GM12878 (cell line): ENCODE measurements around the gene TRPM1. TPM values are rescaled to one million over a fixed set of nuclear protein-coding genes. Genes with fewer than 3 reads are reported as not detected.

Experiments
- ATAC-seq: fragments of 200-7000 bp; cut with Tn5 transposase; 3 replicates; pipeline ENCODE4 v1.9.1; 2020; ENCODE audit warnings: mild to moderate bottlenecking, moderate library complexity
- BruUV-seq: library from RNA; stranded (reverse); fragments of 400-500 nt; replicated peaks from 2 replicates; lab custom pipeline; 2021; lab: Mats Ljungman, UMichigan
- CTCF ChIA-PET: fragments of 300-600 bp; sonication (Branson Sonifier 250); formaldehyde crosslinking; extraction: SDS; loops from one replicate; lab custom pipeline; 2021; ENCODE audit warnings: inconsistent platforms; lab: Yijun Ruan, JAX
- POLR2A ChIA-PET: fragments of 350-600 bp; formaldehyde crosslinking; extraction: SDS; loops from one replicate; lab custom pipeline; 2021; ENCODE audit warnings: inconsistent platforms; lab: Charles Lee
- RAD21 ChIA-PET: fragments of 300-600 bp; sonication (Branson Sonifier 250); formaldehyde crosslinking; loops from one replicate; lab custom pipeline; 2023; ENCODE audit warnings: antibody characterized with exemption; ENCODE audit not compliant: unreplicated experiment; lab: Charles Lee
- SMC1A ChIA-PET: fragments of 300-600 bp; sonication (Branson Sonifier 250); formaldehyde crosslinking; loops from one replicate; lab custom pipeline; 2023; ENCODE audit not compliant: unreplicated experiment, uncharacterized antibody; lab: Charles Lee
- DNase-seq: peaks from one replicate; pipeline ENCODE4 v3.0.0-alpha.2; 2011; ENCODE audit warnings: low read depth, low spot score
- FAIRE-seq: peaks from 3 replicates; lab custom pipeline; 2011; peaks lifted over from hg19 to GRCh38; lab: Jason Lieb, UNC
- H2AFZ ChIP-seq: 2 replicates; pipeline ENCODE4 v1.6.0; 2011; ENCODE audit warnings: low read depth, low read length, control low read depth; ENCODE audit not compliant: control insufficient read depth
- H3K27ac ChIP-seq: 2 replicates; pipeline ENCODE4 v1.5.1; 2011; ENCODE audit warnings: control low read depth; ENCODE audit not compliant: control insufficient read depth, insufficient read depth
- H3K27me3 ChIP-seq, 2 experiments: replicated peaks in 1 of 2; 2 replicates each; pipeline versions ENCODE4 v1.6.0 to v1.6.1; 2011; ENCODE audit warnings: low read length in 1 of 2; ENCODE audit not compliant: control insufficient read depth in 2 of 2, insufficient read depth in 2 of 2
- H3K36me3 ChIP-seq, 2 experiments: 2 replicates each; pipeline ENCODE4 v1.5.1; 2011; ENCODE audit warnings: low read length in 1 of 2; ENCODE audit not compliant: control insufficient read depth in 2 of 2, insufficient read depth in 2 of 2
- H3K4me1 ChIP-seq: 2 replicates; pipeline ENCODE4 v1.6.1; 2011; ENCODE audit warnings: mild to moderate bottlenecking, low read length, moderate library complexity, mixed read lengths; ENCODE audit not compliant: control insufficient read depth, insufficient read depth
- H3K4me2 ChIP-seq: 2 replicates; pipeline ENCODE4 v1.6.0; 2011; ENCODE audit warnings: control low read depth; ENCODE audit not compliant: control insufficient read depth, insufficient read depth
- H3K4me3 ChIP-seq: fragments of 200-600 bp; sonication (generic); 2 replicates; pipeline ENCODE4 v1.5.1; 2016
- H3K79me2 ChIP-seq: 2 replicates; pipeline ENCODE4 v1.6.0; 2011; ENCODE audit warnings: low read length; ENCODE audit not compliant: control insufficient read depth, insufficient read depth
- H3K9ac ChIP-seq: 2 replicates; pipeline ENCODE4 v1.8.0; 2011; ENCODE audit warnings: low read length, control low read depth, mixed read lengths; ENCODE audit not compliant: control insufficient read depth, insufficient read depth
- H3K9me3 ChIP-seq: replicated peaks from 3 replicates; pipeline ENCODE4 v1.5.1; 2011; ENCODE audit warnings: mild to moderate bottlenecking, low read length; ENCODE audit not compliant: control insufficient read depth, insufficient read depth
- H4K20me1 ChIP-seq: 2 replicates; pipeline ENCODE4 v1.6.0; 2011; ENCODE audit not compliant: control insufficient read depth, insufficient read depth
- ESRRA ChIP-seq: IDR thresholded peaks from 2 replicates; pipeline ENCODE4 v1.6.1; 2012; ENCODE audit warnings: mild to moderate bottlenecking, low read length, improper control_type of control experiment
- HDGF ChIP-seq: fragments of 450-650 bp; IDR thresholded peaks from 2 replicates; pipeline ENCODE4 v1.6.1; 2016; ENCODE audit warnings: antibody characterized with exemption
- IRF5 ChIP-seq: fragments of 450-650 bp; IDR thresholded peaks from 2 replicates; pipeline ENCODE4 v1.6.1; 2017; ENCODE audit warnings: borderline replicate concordance
- NRF1 ChIP-seq: conservative IDR thresholded peaks from 2 replicates; pipeline ENCODE4 v1.6.1; 2011; ENCODE audit warnings: mild to moderate bottlenecking, low read depth, low read length, improper control_type of control experiment
- PKNOX1 ChIP-seq: fragments of 450-650 bp; IDR thresholded peaks from 2 replicates; pipeline ENCODE4 v1.6.1; 2016; ENCODE audit warnings: mild to moderate bottlenecking
- POLR2AphosphoS2 ChIP-seq: IDR thresholded peaks from 2 replicates; pipeline ENCODE4 v1.6.1; 2011; ENCODE audit warnings: low read depth, mild to moderate bottlenecking, low read length, improper control_type of control experiment, moderate library complexity
- TBL1XR1 ChIP-seq: IDR thresholded peaks from 2 replicates; pipeline ENCODE4 v1.6.1; 2012; ENCODE audit warnings: low read depth, low read length, improper control_type of control experiment
- WGBS: methylation state at CpG from one replicate; pipeline ENCODE4 v1.1.6; 2016; ENCODE audit warnings: low lambda C conversion rate; ENCODE audit not compliant: insufficient replicate concordance, insufficient coverage; ENCODE audit errors: missing lambda C conversion rate; 5-methylcytosine and 5-hydroxymethylcytosine counted together
- in situ Hi-C: fragments of 300-500 bp; cut with MboI; formaldehyde crosslinking; loops from 9 replicates; pipeline ENCODE4 v1.14.3; 2018; ENCODE audit warnings: mixed read lengths
- intact Hi-C: fragments of 100-400 bp; cut with micrococcal nuclease; formaldehyde crosslinking; loops from one replicate; pipeline ENCODE4 v1.14.2; 2022; ENCODE audit not compliant: unreplicated experiment
- polyA plus RNA-seq, 11 experiments: library from polyadenylated mRNA; depleted of rRNA in 4 of 11; unstranded in 6 of 11; stranded (reverse) in 5 of 11; fragments of >200 nt; fragmentation: Nextera tagmentation in 4 of 11; fragmentation: Illumina TruSeq in 1 of 11; extraction: Ambion mirVana in 4 of 11; extraction: Trizol in 1 of 11; gene quantifications; 1 replicate in 1 of 11; 2 replicates in 10 of 11; pipeline versions ENCODE4 v1.2.1 to v1.2.3, GENCODE V29; 2011 to 2016; ENCODE audit warnings: inconsistent platforms in 2 of 11, missing spikeins in 2 of 11, low read depth in 1 of 11
- total RNA-seq, 4 experiments: library from RNA; depleted of rRNA in 3 of 4; stranded (reverse); fragments of >200 nt in 3 of 4; fragmentation: Illumina TruSeq in 1 of 4; extraction: Trizol in 1 of 4; gene quantifications; 2 replicates each; pipeline versions ENCODE4 v1.2.1 to v1.2.3, GENCODE V29; 2013 to 2021

Gene TRPM1
- total and polyA plus RNA-seq, 10 of the 15 experiments (the other 5 are each of a cell fraction or from before 2014, with no cell fraction given): 0.01 to 0.10 (median 0.05) TPM; not detected in 4

GRCh38 chr15:31100738-31101137 lies 787 bp downstream of the TRPM1 start:
- no peak overlapping the region for H3K27ac ChIP-seq
- intact Hi-C loops (no loop called here), in situ Hi-C loops (no loop called here)
- no peaks in the 10 kb centered on the region for H3K9me3 ChIP-seq
- H3K4me3 ChIP-seq: no peak overlapping the region
- H4K20me1 ChIP-seq: no peaks in the 10 kb centered on the region
- FAIRE-seq (no peak), ATAC-seq (no peak), DNase-seq (no peak)
- BruUV-seq: no TSS peak
- H3K79me2 ChIP-seq: no peaks in the 10 kb centered on the region
- 0 out of 2 replicates have a peak, but pooled peaks cover 6% of the 10 kb centered on the region for H3K4me1 ChIP-seq
- 61% methylated on average over 6 of the region's 6 CpGs for WGBS
- no peak overlapping the region for H3K4me2 ChIP-seq
- CTCF ChIA-PET: no interaction called here
- no peaks in the 10 kb centered on the region for H3K27me3 ChIP-seq
- no peaks in the 10 kb centered on the region for H3K36me3 ChIP-seq
- TF ChIP-seq POLR2AphosphoS2 (no peak), ESRRA (no peak), PKNOX1 (no peak), IRF5 (no peak), HDGF (no peak), TBL1XR1 (no peak), NRF1 (no peak)
- TF ChIP-seq, all 136 proteins: peak for 0
- SMC1A ChIA-PET: no interaction called here
- no peak overlapping the region for H3K9ac ChIP-seq
- RAD21 ChIA-PET: interaction anchor here (0.6 to 1.2 kb wide), 2 partner anchors 207 to 530 kb away, joined by 3 to 4 read pairs; no protein-coding TSS in a partner anchor
- no peak overlapping the region for H2AFZ ChIP-seq
- POLR2A ChIA-PET: no interaction called here
